GM12878 (cell line): ENCODE results near the gene TMEM150A.
"Not testable (repeated sequence)": the region's sequence is repeated elsewhere in the genome, so short reads cannot be mapped to it uniquely, and the experiment has no call there.

Experiments
- MYC ChIP-seq: IDR thresholded peaks from 2 replicates; pipeline ENCODE4 v1.6.1; 2011; ENCODE audit warnings: mild to moderate bottlenecking, low read length, moderate library complexity, inconsistent platforms; ENCODE audit not compliant: insufficient read depth, insufficient replicate concordance, insufficient read length, severe bottlenecking
- SUPT20H ChIP-seq: IDR thresholded peaks from 2 replicates; pipeline ENCODE4 v1.6.1; 2011; ENCODE audit warnings: low read depth, mild to moderate bottlenecking, low read length, moderate library complexity, borderline replicate concordance; ENCODE audit not compliant: control insufficient read depth
- YBX1 ChIP-seq: fragments of 450-650 bp; IDR thresholded peaks from 2 replicates; pipeline ENCODE4 v1.6.1; 2016; ENCODE audit warnings: antibody characterized with exemption
- TF ChIP-seq, protein P1 (sequence below), 3 experiments: IDR thresholded peaks in 2 of 3; conservative IDR thresholded peaks in 1 of 3; 2 replicates each; pipeline ENCODE4 v1.5.1; 2011; ENCODE audit warnings: low read depth in 3 of 3, low read length in 3 of 3, mild to moderate bottlenecking in 3 of 3, control low read depth in 2 of 3, moderate library complexity in 2 of 3, inconsistent platforms in 1 of 3, mixed read lengths in 1 of 3; ENCODE audit not compliant: control insufficient read depth in 2 of 3, insufficient read depth in 1 of 3; ENCODE audit errors: extremely low read depth in 1 of 3
- TF ChIP-seq, protein P2 (sequence below): fragments of 450-650 bp; IDR thresholded peaks from 2 replicates; pipeline ENCODE4 v1.6.1; 2017; ENCODE audit warnings: antibody characterized with exemption, mild to moderate bottlenecking, moderate library complexity

DNA sequence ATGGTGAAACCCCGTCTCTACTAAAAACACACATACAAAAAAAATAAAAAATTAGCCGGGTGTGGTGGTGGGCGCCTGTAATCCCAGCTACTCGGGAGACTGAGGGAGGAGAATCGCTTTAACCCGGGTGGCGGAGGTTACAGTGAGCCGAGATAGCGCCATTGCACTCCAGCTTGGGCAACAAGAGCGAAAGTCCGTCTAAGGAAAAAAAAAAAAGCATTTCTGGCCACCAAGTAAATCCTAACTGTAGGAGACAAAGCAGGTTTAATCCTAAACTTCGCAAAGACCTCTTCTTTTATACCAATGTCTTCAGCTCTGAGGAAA lies 42.1 kb downstream of the TMEM150A start:
- not testable (repeated sequence) for TF ChIP-seq MYC, YBX1, SUPT20H
- TF ChIP-seq, protein P1, sequence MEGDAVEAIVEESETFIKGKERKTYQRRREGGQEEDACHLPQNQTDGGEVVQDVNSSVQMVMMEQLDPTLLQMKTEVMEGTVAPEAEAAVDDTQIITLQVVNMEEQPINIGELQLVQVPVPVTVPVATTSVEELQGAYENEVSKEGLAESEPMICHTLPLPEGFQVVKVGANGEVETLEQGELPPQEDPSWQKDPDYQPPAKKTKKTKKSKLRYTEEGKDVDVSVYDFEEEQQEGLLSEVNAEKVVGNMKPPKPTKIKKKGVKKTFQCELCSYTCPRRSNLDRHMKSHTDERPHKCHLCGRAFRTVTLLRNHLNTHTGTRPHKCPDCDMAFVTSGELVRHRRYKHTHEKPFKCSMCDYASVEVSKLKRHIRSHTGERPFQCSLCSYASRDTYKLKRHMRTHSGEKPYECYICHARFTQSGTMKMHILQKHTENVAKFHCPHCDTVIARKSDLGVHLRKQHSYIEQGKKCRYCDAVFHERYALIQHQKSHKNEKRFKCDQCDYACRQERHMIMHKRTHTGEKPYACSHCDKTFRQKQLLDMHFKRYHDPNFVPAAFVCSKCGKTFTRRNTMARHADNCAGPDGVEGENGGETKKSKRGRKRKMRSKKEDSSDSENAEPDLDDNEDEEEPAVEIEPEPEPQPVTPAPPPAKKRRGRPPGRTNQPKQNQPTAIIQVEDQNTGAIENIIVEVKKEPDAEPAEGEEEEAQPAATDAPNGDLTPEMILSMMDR (IDR thresholded peaks at IDR 0.05 in 2 of 3, conservative IDR thresholded peaks at IDR 0.05 in 1 of 3; ENCODE audit: control insufficient read depth in 2 of 3, extremely low read depth in 1 of 3, insufficient read depth in 1 of 3, low read depth in 3 of 3, low read length in 3 of 3), result not testable (repeated sequence)
- TF ChIP-seq, protein P2, sequence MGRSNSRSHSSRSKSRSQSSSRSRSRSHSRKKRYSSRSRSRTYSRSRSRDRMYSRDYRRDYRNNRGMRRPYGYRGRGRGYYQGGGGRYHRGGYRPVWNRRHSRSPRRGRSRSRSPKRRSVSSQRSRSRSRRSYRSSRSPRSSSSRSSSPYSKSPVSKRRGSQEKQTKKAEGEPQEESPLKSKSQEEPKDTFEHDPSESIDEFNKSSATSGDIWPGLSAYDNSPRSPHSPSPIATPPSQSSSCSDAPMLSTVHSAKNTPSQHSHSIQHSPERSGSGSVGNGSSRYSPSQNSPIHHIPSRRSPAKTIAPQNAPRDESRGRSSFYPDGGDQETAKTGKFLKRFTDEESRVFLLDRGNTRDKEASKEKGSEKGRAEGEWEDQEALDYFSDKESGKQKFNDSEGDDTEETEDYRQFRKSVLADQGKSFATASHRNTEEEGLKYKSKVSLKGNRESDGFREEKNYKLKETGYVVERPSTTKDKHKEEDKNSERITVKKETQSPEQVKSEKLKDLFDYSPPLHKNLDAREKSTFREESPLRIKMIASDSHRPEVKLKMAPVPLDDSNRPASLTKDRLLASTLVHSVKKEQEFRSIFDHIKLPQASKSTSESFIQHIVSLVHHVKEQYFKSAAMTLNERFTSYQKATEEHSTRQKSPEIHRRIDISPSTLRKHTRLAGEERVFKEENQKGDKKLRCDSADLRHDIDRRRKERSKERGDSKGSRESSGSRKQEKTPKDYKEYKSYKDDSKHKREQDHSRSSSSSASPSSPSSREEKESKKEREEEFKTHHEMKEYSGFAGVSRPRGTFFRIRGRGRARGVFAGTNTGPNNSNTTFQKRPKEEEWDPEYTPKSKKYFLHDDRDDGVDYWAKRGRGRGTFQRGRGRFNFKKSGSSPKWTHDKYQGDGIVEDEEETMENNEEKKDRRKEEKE, result not testable (repeated sequence)
